A549 (cell line): ENCODE data around the gene SLC38A11. TPM values are rescaled to one million over a fixed set of nuclear protein-coding genes. Genes with fewer than 3 reads are reported as not detected.
A peak's percentile ranks its signal among the peaks of the same experiment; 100 is the strongest.

Experiments
- ATAC-seq, 2 experiments: fragments of 200-7000 bp in 1 of 2; fragments of >200 bp in 1 of 2; cut with Nextera tagmentation in 1 of 2; cut with Tn5 transposase in 1 of 2; 3 replicates each; pipeline versions ENCODE4 v1.8.0 to v1.9.1; 2018 to 2020; ENCODE audit warnings: mild to moderate bottlenecking in 1 of 2, moderate library complexity in 1 of 2
- CTCF ChIA-PET: fragments of 300-600 bp; sonication (Branson Sonifier 250); formaldehyde crosslinking; extraction: SDS; loops from one replicate; lab custom pipeline; 2021; ENCODE audit warnings: antibody characterized with exemption, inconsistent platforms; lab: Yijun Ruan, JAX
- POLR2A ChIA-PET: fragments of 350-600 bp; formaldehyde crosslinking; extraction: SDS; loops from one replicate; lab custom pipeline; 2021; ENCODE audit warnings: antibody characterized with exemption, inconsistent platforms; lab: Yijun Ruan, JAX
- DNase-seq, 2 experiments: peaks; one replicate each; pipeline versions ENCODE4 v3.0.0 to v3.0.0-alpha.2; 2011 to 2016; ENCODE audit warnings: low read depth in 1 of 2, low spot score in 1 of 2
- FAIRE-seq: peaks from 2 replicates; lab custom pipeline; 2011; peaks lifted over from hg19 to GRCh38; lab: Jason Lieb, UNC
- H3K27ac ChIP-seq, 2 experiments: fragments of >200 bp; sonication (Bioruptor Twin); formaldehyde crosslinking; 3 replicates each; pipeline ENCODE4 v1.5.1; 2016 to 2017
- H3K4me1 ChIP-seq: fragments of >200 bp; sonication (Bioruptor Twin); formaldehyde crosslinking; 3 replicates; pipeline ENCODE4 v1.6.1; 2016
- H3K4me2 ChIP-seq: fragments of >200 bp; sonication (Bioruptor Twin); formaldehyde crosslinking; 3 replicates; pipeline ENCODE4 v1.6.1; 2016
- H3K4me3 ChIP-seq: fragments of >200 bp; sonication (Bioruptor Twin); formaldehyde crosslinking; 3 replicates; pipeline ENCODE4 v1.5.1; 2016
- H3K9me3 ChIP-seq: fragments of >200 bp; sonication (Bioruptor Twin); formaldehyde crosslinking; 3 replicates; pipeline ENCODE4 v1.6.1; 2016
- BHLHE40 ChIP-seq: IDR thresholded peaks from 2 replicates; pipeline ENCODE4 v1.6.1; 2012; ENCODE audit warnings: low read depth, low read length, inconsistent platforms
- CEBPB ChIP-seq, 2 experiments: fragments of >200 bp in 1 of 2; sonication (Bioruptor Twin) in 1 of 2; formaldehyde crosslinking in 1 of 2; IDR thresholded peaks; 2 replicates each; pipeline ENCODE4 v1.6.1; 2012 to 2016
- EHF ChIP-seq: fragments of 250-450 bp; sonication (Bioruptor Pico); IDR thresholded peaks from 2 replicates; pipeline ENCODE4 v1.5.0; 2020; ENCODE audit warnings: mild to moderate bottlenecking
- EHMT2 ChIP-seq: fragments of 200-600 bp; sonication (generic); IDR thresholded peaks from 2 replicates; pipeline ENCODE4 v1.6.1; 2016; ENCODE audit warnings: antibody characterized with exemption, low read depth, mild to moderate bottlenecking, moderate library complexity
- FOSL2 ChIP-seq, 2 experiments: fragments of 450-650 bp in 1 of 2; fragments of >200 bp in 1 of 2; sonication (Bioruptor Twin) in 1 of 2; formaldehyde crosslinking; IDR thresholded peaks; 2 replicates each; pipeline versions ENCODE4 v1.5.0 to v1.6.1; 2016 to 2020; ENCODE audit warnings: mild to moderate bottlenecking in 1 of 2, moderate library complexity in 1 of 2
- HOXB5 ChIP-seq: fragments of 250-450 bp; sonication (Bioruptor Pico); IDR thresholded peaks from 2 replicates; pipeline ENCODE4 v1.5.0; 2020; ENCODE audit warnings: mild to moderate bottlenecking, moderate library complexity
- MYC ChIP-seq: IDR thresholded peaks from 2 replicates; pipeline ENCODE4 v1.6.1; 2012; ENCODE audit warnings: mild to moderate bottlenecking, inconsistent platforms, low read length, improper control_type of control experiment, borderline replicate concordance
- NFE2L2 ChIP-seq: fragments of 150-350 bp; conservative IDR thresholded peaks from 2 replicates; pipeline ENCODE4 v1.6.1; 2014; ENCODE audit warnings: low read length
- NR3C1 ChIP-seq: fragments of >200 bp; sonication (Bioruptor Twin); formaldehyde crosslinking; IDR thresholded peaks from 3 replicates; pipeline ENCODE4 v1.6.1; 2017
- PHF8 ChIP-seq: fragments of 200-600 bp; sonication (generic); IDR thresholded peaks from 2 replicates; pipeline ENCODE4 v1.6.1; 2016; ENCODE audit warnings: low read depth, mild to moderate bottlenecking, antibody characterized with exemption, moderate library complexity, borderline replicate concordance
- RFX5 ChIP-seq: fragments of 450-650 bp; IDR thresholded peaks from 2 replicates; pipeline ENCODE4 v1.7.1; 2014; ENCODE audit warnings: antibody characterized with exemption, mild to moderate bottlenecking, moderate library complexity
- SMC3 ChIP-seq: fragments of >200 bp; sonication (Bioruptor Twin); formaldehyde crosslinking; IDR thresholded peaks from 3 replicates; pipeline ENCODE4 v1.6.1; 2018; ENCODE audit warnings: inconsistent platforms
- TFCP2L1 ChIP-seq: fragments of 250-450 bp; sonication (Bioruptor Pico); IDR thresholded peaks from 2 replicates; pipeline ENCODE4 v1.5.0; 2021; ENCODE audit warnings: mild to moderate bottlenecking
- ZC3H11A ChIP-seq: fragments of 450-650 bp; IDR thresholded peaks from 2 replicates; pipeline ENCODE4 v1.6.1; 2014; ENCODE audit warnings: antibody characterized with exemption, mild to moderate bottlenecking
- ZSCAN20 ChIP-seq: fragments of 250-450 bp; sonication (Bioruptor Pico); IDR thresholded peaks from 2 replicates; pipeline ENCODE4 v1.8.0; 2022; ENCODE audit warnings: mild to moderate bottlenecking, moderate library complexity
- WGBS: methylation state at CpG from one replicate; pipeline ENCODE4 v1.1.6; 2017; ENCODE audit errors: missing lambda C conversion rate; 5-methylcytosine and 5-hydroxymethylcytosine counted together
- polyA plus RNA-seq, 4 experiments: library from polyadenylated mRNA; depleted of rRNA in 3 of 4; stranded (reverse); fragments of >200 nt; fragmentation: RNase III in 1 of 4; extraction: RNeasy Plus Mini Kit Qiagen cat#74134 plus additional on column Dnase treatment in 1 of 4; gene quantifications; 2 replicates in 3 of 4; 3 replicates in 1 of 4; pipeline ENCODE4 v1.2.3, GENCODE V29; 2011 to 2017
- TF ChIP-seq, protein P1 (sequence below): fragments of 200-600 bp; sonication (generic); IDR thresholded peaks from 2 replicates; pipeline ENCODE4 v1.6.1; 2016; ENCODE audit warnings: antibody characterized with exemption, mild to moderate bottlenecking, moderate library complexity
- TF ChIP-seq, protein P2 (sequence below): fragments of >200 bp; sonication (Bioruptor Twin); formaldehyde crosslinking; IDR thresholded peaks from 3 replicates; pipeline ENCODE4 v1.6.1; 2016
- TF ChIP-seq, protein P3 (sequence below): fragments of >200 bp; sonication (Bioruptor Twin); formaldehyde crosslinking; IDR thresholded peaks from 3 replicates; pipeline ENCODE4 v1.5.1; 2016
- TF ChIP-seq, protein P4 (sequence below): fragments of >200 bp; sonication (Bioruptor Twin); formaldehyde crosslinking; IDR thresholded peaks from 2 replicates; pipeline ENCODE4 v1.6.1; 2016
- TF ChIP-seq, protein P5 (sequence below): fragments of 450-650 bp; IDR thresholded peaks from 2 replicates; pipeline ENCODE4 v1.6.1; 2014; ENCODE audit warnings: antibody characterized with exemption

Gene SLC38A11
- polyA plus RNA-seq, 2 of the 4 experiments (the other 2 are of a cell fraction) = 0.05 to 0.22 TPM

DNA sequence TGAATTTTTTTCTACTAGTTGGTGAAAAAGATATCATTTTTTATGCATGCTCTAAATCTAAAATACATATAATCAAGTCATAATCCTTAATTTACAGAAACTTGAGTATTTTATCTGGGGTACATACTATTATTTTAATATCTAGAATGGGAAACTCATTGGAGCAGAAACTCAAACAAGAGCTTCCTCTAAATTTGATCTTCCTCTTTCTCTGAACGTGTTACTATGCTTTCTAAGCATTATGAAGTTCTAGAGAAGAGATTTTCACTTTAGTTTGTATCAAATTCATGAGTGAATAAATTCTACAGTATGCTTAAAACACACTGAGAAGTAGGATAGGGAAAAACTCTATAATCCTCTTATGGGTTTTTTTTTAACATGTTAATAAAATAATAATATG, 20.6 kb upstream of the SLC38A11 start (continued):
- TF ChIP-seq, protein P1, sequence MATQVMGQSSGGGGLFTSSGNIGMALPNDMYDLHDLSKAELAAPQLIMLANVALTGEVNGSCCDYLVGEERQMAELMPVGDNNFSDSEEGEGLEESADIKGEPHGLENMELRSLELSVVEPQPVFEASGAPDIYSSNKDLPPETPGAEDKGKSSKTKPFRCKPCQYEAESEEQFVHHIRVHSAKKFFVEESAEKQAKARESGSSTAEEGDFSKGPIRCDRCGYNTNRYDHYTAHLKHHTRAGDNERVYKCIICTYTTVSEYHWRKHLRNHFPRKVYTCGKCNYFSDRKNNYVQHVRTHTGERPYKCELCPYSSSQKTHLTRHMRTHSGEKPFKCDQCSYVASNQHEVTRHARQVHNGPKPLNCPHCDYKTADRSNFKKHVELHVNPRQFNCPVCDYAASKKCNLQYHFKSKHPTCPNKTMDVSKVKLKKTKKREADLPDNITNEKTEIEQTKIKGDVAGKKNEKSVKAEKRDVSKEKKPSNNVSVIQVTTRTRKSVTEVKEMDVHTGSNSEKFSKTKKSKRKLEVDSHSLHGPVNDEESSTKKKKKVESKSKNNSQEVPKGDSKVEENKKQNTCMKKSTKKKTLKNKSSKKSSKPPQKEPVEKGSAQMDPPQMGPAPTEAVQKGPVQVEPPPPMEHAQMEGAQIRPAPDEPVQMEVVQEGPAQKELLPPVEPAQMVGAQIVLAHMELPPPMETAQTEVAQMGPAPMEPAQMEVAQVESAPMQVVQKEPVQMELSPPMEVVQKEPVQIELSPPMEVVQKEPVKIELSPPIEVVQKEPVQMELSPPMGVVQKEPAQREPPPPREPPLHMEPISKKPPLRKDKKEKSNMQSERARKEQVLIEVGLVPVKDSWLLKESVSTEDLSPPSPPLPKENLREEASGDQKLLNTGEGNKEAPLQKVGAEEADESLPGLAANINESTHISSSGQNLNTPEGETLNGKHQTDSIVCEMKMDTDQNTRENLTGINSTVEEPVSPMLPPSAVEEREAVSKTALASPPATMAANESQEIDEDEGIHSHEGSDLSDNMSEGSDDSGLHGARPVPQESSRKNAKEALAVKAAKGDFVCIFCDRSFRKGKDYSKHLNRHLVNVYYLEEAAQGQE = no peak
- no peak for TF ChIP-seq EHF (CRISPR knock-in tag)
- TF ChIP-seq, protein P2, sequence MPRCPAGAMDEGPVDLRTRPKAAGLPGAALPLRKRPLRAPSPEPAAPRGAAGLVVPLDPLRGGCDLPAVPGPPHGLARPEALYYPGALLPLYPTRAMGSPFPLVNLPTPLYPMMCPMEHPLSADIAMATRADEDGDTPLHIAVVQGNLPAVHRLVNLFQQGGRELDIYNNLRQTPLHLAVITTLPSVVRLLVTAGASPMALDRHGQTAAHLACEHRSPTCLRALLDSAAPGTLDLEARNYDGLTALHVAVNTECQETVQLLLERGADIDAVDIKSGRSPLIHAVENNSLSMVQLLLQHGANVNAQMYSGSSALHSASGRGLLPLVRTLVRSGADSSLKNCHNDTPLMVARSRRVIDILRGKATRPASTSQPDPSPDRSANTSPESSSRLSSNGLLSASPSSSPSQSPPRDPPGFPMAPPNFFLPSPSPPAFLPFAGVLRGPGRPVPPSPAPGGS = no peak
- no peak for TF ChIP-seq ZSCAN20
- no peak for TF ChIP-seq RFX5
- no peak for TF ChIP-seq MYC
- TF ChIP-seq FOSL2 (IDR thresholded peaks at IDR 0.05) = no peak
- TF ChIP-seq FOSL2 (CRISPR knock-in tag; IDR thresholded peaks at IDR 0.05) = no peak
- TF ChIP-seq, all 56 proteins: peak for 0

DNA sequence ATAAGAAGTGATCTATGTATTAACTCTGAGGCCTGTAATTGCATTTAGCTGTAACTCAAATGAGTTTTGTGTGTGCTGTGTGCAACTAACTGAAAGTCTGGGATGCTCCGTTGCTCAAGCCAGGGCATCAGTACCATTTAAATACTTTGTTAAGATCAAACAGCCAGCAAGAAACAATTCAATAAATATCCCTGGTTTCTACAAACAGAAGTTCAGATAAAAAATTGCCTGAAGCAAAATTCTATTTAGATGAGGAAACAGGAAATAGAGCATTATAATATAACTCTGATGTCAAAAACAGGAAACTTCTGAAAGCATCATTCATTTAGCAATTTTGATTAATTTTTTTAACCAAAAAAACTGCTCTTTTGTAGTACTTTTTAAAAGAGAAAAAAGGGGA, 18.9 kb upstream of the SLC38A11 start:
- Histone ChIP-seq H3K4me1 (peaks cover 7% of the 10 kb centered on the region; the same call in 2 of the 3 replicates), H3K9me3 (no peaks in the 10 kb centered on the region)
- WGBS = 23% methylated on average over 1 of the region's 1 CpG
- ATAC-seq = no peak
- TF ChIP-seq BHLHE40 (no peak), TFCP2L1 (CRISPR knock-in tag) (no peak), RFX5 (no peak), HOXB5 (CRISPR knock-in tag) (no peak), SMC3 (no peak), EHMT2 (no peak), ZSCAN20 (no peak), PHF8 (no peak), MYC (no peak), NFE2L2 (no peak), CEBPB (IDR thresholded peaks at IDR 0.05) (no peak), ZC3H11A (no peak), NR3C1 (no peak)
- TF ChIP-seq, protein P3, sequence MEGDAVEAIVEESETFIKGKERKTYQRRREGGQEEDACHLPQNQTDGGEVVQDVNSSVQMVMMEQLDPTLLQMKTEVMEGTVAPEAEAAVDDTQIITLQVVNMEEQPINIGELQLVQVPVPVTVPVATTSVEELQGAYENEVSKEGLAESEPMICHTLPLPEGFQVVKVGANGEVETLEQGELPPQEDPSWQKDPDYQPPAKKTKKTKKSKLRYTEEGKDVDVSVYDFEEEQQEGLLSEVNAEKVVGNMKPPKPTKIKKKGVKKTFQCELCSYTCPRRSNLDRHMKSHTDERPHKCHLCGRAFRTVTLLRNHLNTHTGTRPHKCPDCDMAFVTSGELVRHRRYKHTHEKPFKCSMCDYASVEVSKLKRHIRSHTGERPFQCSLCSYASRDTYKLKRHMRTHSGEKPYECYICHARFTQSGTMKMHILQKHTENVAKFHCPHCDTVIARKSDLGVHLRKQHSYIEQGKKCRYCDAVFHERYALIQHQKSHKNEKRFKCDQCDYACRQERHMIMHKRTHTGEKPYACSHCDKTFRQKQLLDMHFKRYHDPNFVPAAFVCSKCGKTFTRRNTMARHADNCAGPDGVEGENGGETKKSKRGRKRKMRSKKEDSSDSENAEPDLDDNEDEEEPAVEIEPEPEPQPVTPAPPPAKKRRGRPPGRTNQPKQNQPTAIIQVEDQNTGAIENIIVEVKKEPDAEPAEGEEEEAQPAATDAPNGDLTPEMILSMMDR = no peak
- TF ChIP-seq, protein P4, sequence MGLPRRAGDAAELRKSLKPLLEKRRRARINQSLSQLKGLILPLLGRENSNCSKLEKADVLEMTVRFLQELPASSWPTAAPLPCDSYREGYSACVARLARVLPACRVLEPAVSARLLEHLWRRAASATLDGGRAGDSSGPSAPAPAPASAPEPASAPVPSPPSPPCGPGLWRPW = no peak
- TF ChIP-seq, protein P5, sequence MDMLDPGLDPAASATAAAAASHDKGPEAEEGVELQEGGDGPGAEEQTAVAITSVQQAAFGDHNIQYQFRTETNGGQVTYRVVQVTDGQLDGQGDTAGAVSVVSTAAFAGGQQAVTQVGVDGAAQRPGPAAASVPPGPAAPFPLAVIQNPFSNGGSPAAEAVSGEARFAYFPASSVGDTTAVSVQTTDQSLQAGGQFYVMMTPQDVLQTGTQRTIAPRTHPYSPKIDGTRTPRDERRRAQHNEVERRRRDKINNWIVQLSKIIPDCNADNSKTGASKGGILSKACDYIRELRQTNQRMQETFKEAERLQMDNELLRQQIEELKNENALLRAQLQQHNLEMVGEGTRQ = no peak
- TF ChIP-seq, all 56 proteins: peak for 0
- Histone ChIP-seq H3K27ac (no peak overlapping the region), H3K4me2 (peak overlapping the region; percentile 19; the same call in 1 of the 3 replicates), H3K4me3 (no peak overlapping the region)
- no peak for FAIRE-seq
- CTCF ChIA-PET = no interaction called here
- no peak for DNase-seq
- POLR2A ChIA-PET = no interaction called here
